Measurements from ENCODE around the gene PRG2.

- TF ChIP-seq PATZ1 (CRISPR knock-in tag; IDR thresholded peaks at IDR 0.05; ENCODE audit: borderline replicate concordance) (no peak), ZFP30 (CRISPR knock-in tag; IDR thresholded peaks at IDR 0.05) (no peak), ESRRG (CRISPR knock-in tag; IDR thresholded peaks at IDR 0.05) (no peak), ZNF565 (CRISPR knock-in tag; conservative IDR thresholded peaks at IDR 0.05; ENCODE audit: low read depth) (no peak), RARB (CRISPR knock-in tag; IDR thresholded peaks at IDR 0.05) (no peak), ARNTL (CRISPR knock-in tag; IDR thresholded peaks at IDR 0.05; ENCODE audit: borderline replicate concordance, low read depth) (no peak), ZC3H10 (CRISPR knock-in tag; IDR thresholded peaks at IDR 0.05) (no peak)
- TF ChIP-seq, protein P1, sequence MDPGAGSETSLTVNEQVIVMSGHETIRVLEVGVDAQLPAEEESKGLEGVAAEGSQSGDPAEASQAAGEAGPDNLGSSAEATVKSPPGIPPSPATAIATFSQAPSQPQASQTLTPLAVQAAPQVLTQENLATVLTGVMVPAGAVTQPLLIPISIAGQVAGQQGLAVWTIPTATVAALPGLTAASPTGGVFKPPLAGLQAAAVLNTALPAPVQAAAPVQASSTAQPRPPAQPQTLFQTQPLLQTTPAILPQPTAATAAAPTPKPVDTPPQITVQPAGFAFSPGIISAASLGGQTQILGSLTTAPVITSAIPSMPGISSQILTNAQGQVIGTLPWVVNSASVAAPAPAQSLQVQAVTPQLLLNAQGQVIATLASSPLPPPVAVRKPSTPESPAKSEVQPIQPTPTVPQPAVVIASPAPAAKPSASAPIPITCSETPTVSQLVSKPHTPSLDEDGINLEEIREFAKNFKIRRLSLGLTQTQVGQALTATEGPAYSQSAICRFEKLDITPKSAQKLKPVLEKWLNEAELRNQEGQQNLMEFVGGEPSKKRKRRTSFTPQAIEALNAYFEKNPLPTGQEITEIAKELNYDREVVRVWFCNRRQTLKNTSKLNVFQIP (CRISPR knock-in tag; IDR thresholded peaks at IDR 0.05; ENCODE audit: borderline replicate concordance, low read depth) = no peak
Observed at GRCh38 chr11:57370941-57371340, 19.5 kb downstream of the PRG2 start.
